Measurements from ENCODE around the gene DHRSX. TPM values are rescaled to one million over a fixed set of nuclear protein-coding genes. Genes with fewer than 3 reads are reported as not detected.
A peak's percentile ranks its signal among the peaks of the same experiment; 100 is the strongest.
"Not testable (repeated sequence)": the region's sequence is repeated elsewhere in the genome, so short reads cannot be mapped to it uniquely, and the experiment has no call there.

DHRSX gene
- total RNA-seq, 3 donors from 2014 or later, result 24.9 to 52.4 (median 37.5) TPM

- DNase-seq (no peak), ATAC-seq (no peak)
- no peaks in the 10 kb centered on the region for H3K9me3 ChIP-seq
- no peak for TF ChIP-seq CTCF (IDR thresholded peaks at IDR 0.05)
- H3K36me3 ChIP-seq (ENCODE audit: low read depth), result no peaks in the 10 kb centered on the region
- H3K4me1 ChIP-seq (ENCODE audit: low read depth), result no peaks in the 10 kb centered on the region
- intact Hi-C loops (cut with DNase I, micrococcal nuclease), result no loop called here
- H3K4me3 ChIP-seq, result no peak overlapping the region
Observed at GRCh38 chrX:2369206-2369605, 131.6 kb downstream of the DHRSX start.

DNA sequence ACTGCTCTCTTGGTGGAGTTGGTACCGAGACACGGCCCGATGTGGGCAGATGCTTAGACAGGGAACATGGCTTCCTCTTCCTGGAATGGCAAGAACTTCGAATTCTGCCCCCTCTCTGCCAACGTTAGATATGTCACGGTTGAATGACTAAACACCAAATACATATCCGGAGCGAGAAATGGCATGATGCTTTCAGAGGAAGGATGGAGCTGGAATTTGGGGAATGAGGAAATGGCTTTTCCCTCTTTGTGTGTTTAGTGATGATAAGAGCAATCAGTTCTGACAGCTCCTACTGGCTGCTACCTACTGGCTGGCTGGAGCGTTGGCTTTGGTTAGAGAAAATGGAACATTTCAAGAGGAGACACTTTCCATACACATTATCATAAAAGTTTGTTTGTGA, 140.0 kb downstream of the DHRSX start:
- TF ChIP-seq CTCF (IDR thresholded peaks at IDR 0.05), result no peak
- no peak overlapping the region for H3K4me3 ChIP-seq
- DNase-seq (no peak), ATAC-seq (no peak)
- H3K9me3 ChIP-seq, result no peaks in the 10 kb centered on the region
- intact Hi-C loops (cut with DNase I, micrococcal nuclease), result no loop called here
- no peaks in the 10 kb centered on the region for H3K36me3 ChIP-seq (ENCODE audit: low read depth)
- H3K4me1 ChIP-seq (ENCODE audit: low read depth), result no peaks in the 10 kb centered on the region

- H3K36me3 ChIP-seq (ENCODE audit: low read depth); ATAC-seq; H3K4me3 ChIP-seq; H3K9me3 ChIP-seq; DNase-seq; intact Hi-C loops (cut with DNase I, micrococcal nuclease); H3K4me1 ChIP-seq (ENCODE audit: low read depth): not testable (repeated sequence)
Observed at GRCh38 chrX:2359522-2359921, 141.3 kb downstream of the DHRSX start.

GRCh38 chrX:2351999-2352995, 148.5 kb downstream of the DHRSX start:
- peaks cover 3% of the 10 kb centered on the region for H3K9me3 ChIP-seq
- no peaks in the 10 kb centered on the region for H3K36me3 ChIP-seq (ENCODE audit: low read depth)
- ATAC-seq, result no peak
- no peak for DNase-seq
- no peaks in the 10 kb centered on the region for H3K4me1 ChIP-seq (ENCODE audit: low read depth)
- intact Hi-C loops (cut with DNase I, micrococcal nuclease), result no loop called here
- no peak for TF ChIP-seq CTCF (IDR thresholded peaks at IDR 0.05)
- H3K4me3 ChIP-seq, result no peak overlapping the region

GRCh38 chrX:2351321-2351720, 149.5 kb downstream of the DHRSX start:
- Histone ChIP-seq H3K36me3 (ENCODE audit: low read depth) (no peaks in the 10 kb centered on the region), H3K4me1 (ENCODE audit: low read depth) (no peaks in the 10 kb centered on the region), H3K9me3 (peaks cover 3% of the 10 kb centered on the region), H3K4me3 (no peak overlapping the region)
- peak; percentile 24 for ATAC-seq
- no peak for TF ChIP-seq CTCF (IDR thresholded peaks at IDR 0.05)
- intact Hi-C loops (cut with DNase I, micrococcal nuclease), result no loop called here
- DNase-seq, result no peak

DNA sequence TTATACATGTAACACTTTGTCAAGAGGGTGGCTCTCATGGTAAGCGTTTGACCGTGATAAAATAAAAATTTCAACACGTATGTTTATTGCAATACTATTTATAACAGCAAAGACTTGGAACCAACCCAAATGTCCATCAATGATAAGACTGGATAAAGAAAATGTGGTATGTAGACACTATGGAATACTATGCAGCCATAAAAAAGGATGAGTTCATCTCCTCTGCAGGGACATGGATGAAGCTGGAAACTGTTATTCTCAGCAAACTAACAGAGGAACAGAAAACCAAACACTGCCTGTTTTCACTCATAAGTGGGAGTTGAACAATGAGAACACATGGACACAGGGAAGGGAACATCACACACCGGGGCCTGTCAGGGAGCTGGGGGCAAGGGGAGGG, 150.1 kb downstream of the DHRSX start:
- DNase-seq; intact Hi-C loops (cut with DNase I, micrococcal nuclease); ATAC-seq; H3K4me1 ChIP-seq (ENCODE audit: low read depth); H3K9me3 ChIP-seq; H3K4me3 ChIP-seq; H3K36me3 ChIP-seq (ENCODE audit: low read depth): not testable (repeated sequence)

- DNase-seq; ATAC-seq; intact Hi-C loops (cut with DNase I, micrococcal nuclease); H3K4me1 ChIP-seq (ENCODE audit: low read depth); H3K4me3 ChIP-seq; H3K36me3 ChIP-seq (ENCODE audit: low read depth); H3K9me3 ChIP-seq: not testable (repeated sequence)
Observed at GRCh38 chrX:2350036-2350435, 150.7 kb downstream of the DHRSX start.
